ENCODE results near the gene ZNF530. TPM values are rescaled to one million over a fixed set of nuclear protein-coding genes. Genes with fewer than 3 reads are reported as not detected.
A peak's percentile ranks its signal among the peaks of the same experiment; 100 is the strongest.

The ZNF530 gene
- polyA plus RNA-seq, 1 experiment, result 1.7 TPM

GRCh38 chr19:57587529-57587928 lies 12.2 kb upstream of the ZNF530 start:
- POLR2A ChIA-PET, result no interaction called here

GRCh38 chr19:57599377-57599760 lies 316 bp upstream of the ZNF530 start:
- ChIA-PET POLR2A (no interaction called here), CTCF (no interaction called here)
- Histone ChIP-seq H3K36me3 (ENCODE audit: control insufficient read depth, insufficient read depth, low read length) (no peaks in the 10 kb centered on the region), H3K4me3 (ENCODE audit: low read depth, low read length) (peak overlapping the region; percentile 87), H3K27me3 (ENCODE audit: control insufficient read depth, insufficient read depth, low read length) (no peaks in the 10 kb centered on the region)
- DNase-seq (ENCODE audit: low read depth), result no peak
- no peak for TF ChIP-seq CTCF (IDR thresholded peaks at IDR 0.05; ENCODE audit: insufficient read depth, low read depth, low read length)

More at GRCh38 chr19:57587529-57587928, 12.2 kb upstream of the ZNF530 start:
- H3K4me3 ChIP-seq (ENCODE audit: low read depth, low read length), result no peak overlapping the region
- peak; percentile 25 for DNase-seq (ENCODE audit: low read depth)
- no peak for TF ChIP-seq CTCF (IDR thresholded peaks at IDR 0.05; ENCODE audit: insufficient read depth, low read depth, low read length)
- no peaks in the 10 kb centered on the region for H3K27me3 ChIP-seq (ENCODE audit: control insufficient read depth, insufficient read depth, low read length)
- CTCF ChIA-PET, result no interaction called here
- peaks cover 16% of the 10 kb centered on the region for H3K36me3 ChIP-seq (ENCODE audit: control insufficient read depth, insufficient read depth, low read length)

- TF ChIP-seq CTCF (IDR thresholded peaks at IDR 0.05; ENCODE audit: insufficient read depth, low read depth, low read length), result no peak
- H3K27me3 ChIP-seq (ENCODE audit: control insufficient read depth, insufficient read depth, low read length), result no peaks in the 10 kb centered on the region
- H3K4me3 ChIP-seq (ENCODE audit: low read depth, low read length), result no peak overlapping the region
- H3K36me3 ChIP-seq (ENCODE audit: control insufficient read depth, insufficient read depth, low read length), result peaks cover 1% of the 10 kb centered on the region; the same call in 1 of the 2 replicates
- ChIA-PET POLR2A (no interaction called here), CTCF (interaction anchor here (0.6 kb wide), 1 partner anchor 110 kb away, joined by 4 read pairs; no protein-coding TSS in a partner anchor)
- DNase-seq (ENCODE audit: low read depth), result no peak
These were observed 7.2 kb downstream of the ZNF530 start for GRCh38 chr19:57606931-57607330.

GRCh38 chr19:57611113-57611512 lies 11.4 kb downstream of the ZNF530 start:
- H3K4me3 ChIP-seq (ENCODE audit: low read depth, low read length), result no peak overlapping the region
- peaks cover 2% of the 10 kb centered on the region; the same call in 1 of the 2 replicates for H3K36me3 ChIP-seq (ENCODE audit: control insufficient read depth, insufficient read depth, low read length)
- no peaks in the 10 kb centered on the region for H3K27me3 ChIP-seq (ENCODE audit: control insufficient read depth, insufficient read depth, low read length)
- CTCF ChIA-PET, result no interaction called here
- no peak for TF ChIP-seq CTCF (IDR thresholded peaks at IDR 0.05; ENCODE audit: insufficient read depth, low read depth, low read length)
- DNase-seq (ENCODE audit: low read depth), result no peak
- POLR2A ChIA-PET, result no interaction called here

GRCh38 chr19:57613941-57614743 lies 14.5 kb downstream of the ZNF530 start, which contains the start of gene ZNF134:
Gene ZNF134, plus strand, starts transcription at chr19:57614242. Its CDS starts 5,227 bp downstream, at chr19:57619469.
- ChIA-PET CTCF (no interaction called here), POLR2A (interaction anchor here (0.5 kb wide), 1 partner anchor 374 kb away, joined by 3 read pairs; the partner anchor contains the start of gene ZNF805)
- Histone ChIP-seq H3K27me3 (ENCODE audit: control insufficient read depth, insufficient read depth, low read length) (no peaks in the 10 kb centered on the region), H3K36me3 (ENCODE audit: control insufficient read depth, insufficient read depth, low read length) (peaks cover 9% of the 10 kb centered on the region), H3K4me3 (ENCODE audit: low read depth, low read length) (peak within 1 kb of the TSS; percentile 90)
- TF ChIP-seq CTCF (IDR thresholded peaks at IDR 0.05; ENCODE audit: insufficient read depth, low read depth, low read length), result peak; percentile 31
- DNase-seq (ENCODE audit: low read depth), result peak; percentile 46

Measured in BJ (cell line).